ENCODE measurements around the gene DSN1.

The DSN1 gene

GRCh38 chr20:36795691-36796090, 22.1 kb upstream of the DSN1 start:
- DNase-seq (ENCODE audit: low read depth in 2 of 2) = no peak

- DNase-seq (ENCODE audit: low read depth in 2 of 2) = no peak
Measured at GRCh38 chr20:36794116-36794474, 20.5 kb upstream of the DSN1 start.

DNA sequence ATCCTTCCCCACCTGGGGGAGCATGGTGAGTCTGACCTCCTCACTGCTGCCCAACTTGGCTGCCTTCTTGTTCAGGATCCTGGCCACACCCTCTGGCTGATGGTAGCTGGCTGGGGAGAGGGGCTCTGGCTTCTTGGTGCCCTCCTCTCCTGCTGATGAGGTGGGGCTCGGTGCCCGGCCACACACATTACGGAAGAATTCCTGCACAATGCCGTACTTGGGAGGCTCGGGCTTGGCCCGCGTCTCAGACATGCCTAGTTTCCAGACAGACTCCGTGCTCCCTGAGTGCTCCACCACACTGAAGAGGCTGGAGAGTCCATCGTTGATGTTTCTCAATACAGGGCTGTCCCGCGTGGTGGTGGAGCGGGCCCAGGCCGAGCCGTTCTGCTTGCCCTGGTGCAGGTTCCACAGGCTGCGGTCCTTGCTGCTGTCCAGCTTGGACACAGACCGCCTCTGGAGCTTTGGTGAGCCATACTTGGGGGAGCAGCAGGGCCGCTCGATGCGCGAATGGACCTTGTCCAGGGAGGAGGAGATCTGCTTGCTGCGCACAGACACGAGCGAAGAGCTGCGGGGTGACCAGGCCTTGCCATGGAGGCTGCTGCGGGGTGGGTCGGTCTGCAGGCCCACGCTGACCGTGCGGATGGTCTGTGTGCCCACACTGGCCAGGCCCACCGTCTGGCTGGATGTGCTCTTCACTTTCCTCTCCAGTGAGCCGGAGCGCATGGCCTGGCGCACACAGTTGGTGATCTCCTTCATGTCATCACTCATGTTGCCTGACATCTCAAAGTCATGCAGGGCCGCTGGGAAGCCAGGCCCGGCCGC, 19.9 kb upstream of the DSN1 start:
- no peak for DNase-seq (ENCODE audit: low read depth in 2 of 2)

DNA sequence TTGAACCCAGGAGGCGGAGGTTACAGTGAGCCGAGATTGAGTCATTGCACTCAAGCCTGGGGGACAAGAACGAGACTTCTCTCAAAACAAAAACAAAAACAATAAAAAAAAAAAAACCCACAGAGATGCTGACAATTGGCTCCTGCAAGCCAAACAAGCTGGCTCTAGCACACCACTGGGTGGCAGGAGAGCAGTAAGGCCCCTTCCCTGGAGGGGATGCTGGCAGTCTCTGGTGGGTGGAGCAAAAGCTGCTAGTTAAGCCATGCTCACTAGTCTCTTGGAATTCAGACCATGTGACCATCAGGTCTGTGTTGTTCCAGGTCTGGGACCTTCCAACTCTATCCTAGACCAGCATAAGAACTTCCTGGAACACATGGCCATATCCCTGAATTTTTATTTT, 18.9 kb upstream of the DSN1 start:
- DNase-seq (ENCODE audit: low read depth in 2 of 2) = no peak

GRCh38 chr20:36791862-36792261, 18.3 kb upstream of the DSN1 start:
- no peak for DNase-seq (ENCODE audit: low read depth in 2 of 2)

GRCh38 chr20:36786663-36787062, 13.1 kb upstream of the DSN1 start:
- DNase-seq (ENCODE audit: low read depth in 2 of 2) = no peak

DNA sequence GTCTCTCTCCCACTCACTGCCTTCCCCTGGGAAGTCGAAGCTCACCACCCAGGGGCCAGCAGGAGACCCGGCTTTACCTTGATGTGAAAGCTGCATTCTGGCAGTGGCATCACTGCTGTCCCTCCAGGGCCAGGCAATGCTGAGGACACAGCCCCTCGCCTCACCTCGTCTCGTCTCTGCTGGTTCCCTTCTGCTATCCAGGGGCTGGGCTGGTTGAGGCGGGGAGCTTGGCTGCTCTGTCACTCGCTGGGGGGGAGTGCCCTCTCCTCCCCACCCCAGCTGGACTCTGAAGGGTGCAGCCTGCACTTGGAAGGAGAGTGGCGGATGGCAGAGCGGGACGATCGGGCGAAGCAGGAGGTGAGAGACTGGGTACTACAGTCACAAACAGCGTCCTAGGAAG, 12.7 kb upstream of the DSN1 start:
- no peak for DNase-seq (ENCODE audit: low read depth in 2 of 2)

DNA sequence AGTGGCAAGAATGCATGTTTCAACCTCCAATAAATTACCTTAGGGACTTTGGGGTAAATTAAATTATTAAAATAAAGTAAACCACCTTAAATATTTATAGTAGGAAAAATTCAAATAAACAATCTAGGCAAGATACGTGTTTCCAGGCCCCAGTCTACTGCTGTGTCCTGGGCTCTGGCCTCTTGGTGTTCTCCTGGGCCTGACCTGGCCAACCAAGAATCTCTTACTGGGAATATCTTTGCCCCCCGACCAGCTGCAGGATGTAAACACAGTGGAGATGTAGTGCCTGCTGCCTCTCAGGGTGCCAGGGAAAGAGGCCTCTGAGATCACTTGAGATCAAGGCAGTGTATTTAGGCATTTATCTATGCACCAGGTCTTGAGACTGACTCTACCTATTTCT, 11.7 kb upstream of the DSN1 start:
- DNase-seq (ENCODE audit: low read depth in 2 of 2) = no peak

DNA sequence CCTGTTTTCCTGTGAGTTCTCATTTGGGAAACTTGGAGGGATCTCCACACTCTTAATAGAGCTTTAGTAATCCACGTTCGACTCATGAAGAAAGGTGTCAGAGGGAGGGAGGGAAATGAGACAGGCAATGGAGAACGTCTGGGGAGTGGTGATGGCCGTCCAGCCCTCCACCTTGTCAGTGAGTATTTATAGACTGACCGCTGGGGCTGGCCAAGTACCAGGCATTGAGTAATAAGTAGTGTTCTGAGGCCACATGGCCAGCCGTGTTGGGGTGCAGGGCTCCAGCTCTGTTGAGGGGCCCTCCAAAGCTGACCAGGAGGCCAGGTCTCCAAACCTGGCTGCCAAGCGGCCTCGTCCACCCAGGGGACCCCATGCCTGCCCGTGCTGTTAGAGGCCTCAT, 11.3 kb upstream of the DSN1 start:
- DNase-seq (ENCODE audit: low read depth in 2 of 2) = no peak

- no peak for DNase-seq (ENCODE audit: low read depth in 2 of 2)
Measured at GRCh38 chr20:36784116-36784515, 10.6 kb upstream of the DSN1 start.

DNA sequence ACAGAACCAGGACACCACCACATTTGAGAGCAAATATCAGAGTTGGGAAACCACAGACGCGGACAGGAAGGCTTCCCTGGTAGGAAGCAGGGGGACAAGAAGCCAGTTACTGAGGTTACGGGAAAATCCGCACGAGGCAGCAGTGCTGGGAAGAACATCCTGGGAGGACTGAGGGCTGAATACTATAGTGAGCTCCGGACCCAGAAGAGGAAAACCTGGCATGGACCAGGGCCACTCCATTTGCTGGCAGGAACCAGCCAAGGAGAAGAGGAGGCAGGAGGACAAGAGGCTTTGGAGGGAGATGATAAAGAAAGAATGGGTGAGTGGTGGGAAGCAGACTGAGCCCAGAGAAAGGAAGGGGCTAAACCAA, 6.1 kb upstream of the DSN1 start:
- DNase-seq (ENCODE audit: low read depth in 2 of 2) = no peak

GRCh38 chr20:36778831-36779655, 5.5 kb upstream of the DSN1 start:
- DNase-seq (ENCODE audit: low read depth in 2 of 2) = no peak

GRCh38 chr20:36777576-36777975, 4.0 kb upstream of the DSN1 start:
- DNase-seq (ENCODE audit: low read depth in 2 of 2) = no peak

- DNase-seq (ENCODE audit: low read depth in 2 of 2) = no peak
Measured at GRCh38 chr20:36777167-36777566, 3.6 kb upstream of the DSN1 start.

- DNase-seq (ENCODE audit: low read depth in 2 of 2) = no peak
Measured at GRCh38 chr20:36775826-36776225, 2.3 kb upstream of the DSN1 start.

DNA sequence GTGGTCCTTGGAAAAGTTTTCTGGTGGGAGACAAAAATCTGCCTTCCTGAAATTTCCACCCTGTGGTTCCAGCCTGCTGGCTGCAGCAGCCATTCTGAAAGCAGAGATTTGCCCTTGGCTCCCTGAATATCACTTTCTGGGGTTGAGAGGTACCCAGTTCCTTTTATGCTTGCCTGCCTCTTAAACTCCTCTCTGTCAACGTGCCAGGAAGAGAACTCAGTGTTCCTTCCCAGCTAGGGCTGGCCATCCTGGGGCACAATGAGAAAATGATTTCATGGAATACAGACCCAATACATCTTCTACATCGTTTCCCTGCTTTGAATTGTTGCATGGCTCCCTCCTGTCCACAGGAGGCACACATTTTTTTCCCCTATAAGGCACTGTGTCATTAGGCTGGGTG, 1.6 kb upstream of the DSN1 start:
- no peak for DNase-seq (ENCODE audit: low read depth in 2 of 2)

DNA sequence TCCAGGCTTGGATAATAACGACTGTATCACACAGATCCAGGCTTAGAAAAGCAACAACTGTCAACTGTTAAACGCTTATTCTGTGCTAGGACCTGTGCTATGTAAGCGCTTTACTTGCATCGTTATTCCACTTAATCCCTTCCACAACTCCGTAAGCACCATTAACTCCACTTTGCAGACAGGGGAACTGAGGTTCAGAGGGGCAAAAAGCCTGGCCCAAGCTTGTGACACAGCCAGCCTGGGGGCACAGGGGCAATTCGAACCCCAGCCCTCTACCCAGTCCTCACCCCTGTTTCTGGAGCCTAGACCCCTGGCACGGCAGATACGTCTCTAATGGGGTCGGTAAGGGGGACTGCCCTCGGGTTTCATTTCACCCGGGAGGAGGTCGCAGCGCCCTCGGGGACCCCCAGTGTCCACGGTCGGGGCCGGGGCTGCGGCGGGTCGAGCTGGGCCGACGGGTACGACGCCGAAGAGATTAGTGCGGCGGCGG, 411 bp downstream of the DSN1 start:
- no peak for DNase-seq (ENCODE audit: low read depth in 2 of 2)

GRCh38 chr20:36770680-36771079, 2.9 kb downstream of the DSN1 start:
- DNase-seq (ENCODE audit: low read depth in 2 of 2) = no peak

- DNase-seq (ENCODE audit: low read depth in 2 of 2) = no peak
Measured at GRCh38 chr20:36768768-36769430, 4.7 kb downstream of the DSN1 start.

DNA sequence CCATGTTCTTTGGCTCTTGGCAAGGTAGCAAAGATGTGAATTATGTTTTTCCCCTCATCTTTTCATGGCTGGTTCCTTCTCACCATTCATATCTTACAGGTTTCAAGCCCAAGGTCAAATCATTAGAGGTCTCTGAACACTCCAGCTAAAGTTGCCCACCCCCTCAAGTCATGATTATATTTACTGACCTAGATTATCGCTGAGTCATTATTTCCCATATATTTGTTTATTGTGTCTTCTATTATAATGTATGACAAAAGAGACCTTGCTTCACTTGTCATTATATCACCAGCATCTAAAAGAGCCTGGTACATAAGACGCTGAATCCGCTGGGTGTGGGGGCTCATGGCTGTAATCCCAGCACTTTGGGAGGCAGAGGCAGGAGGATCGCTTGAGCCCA, 12.4 kb downstream of the DSN1 start:
- DNase-seq (ENCODE audit: low read depth in 2 of 2) = no peak

DNA sequence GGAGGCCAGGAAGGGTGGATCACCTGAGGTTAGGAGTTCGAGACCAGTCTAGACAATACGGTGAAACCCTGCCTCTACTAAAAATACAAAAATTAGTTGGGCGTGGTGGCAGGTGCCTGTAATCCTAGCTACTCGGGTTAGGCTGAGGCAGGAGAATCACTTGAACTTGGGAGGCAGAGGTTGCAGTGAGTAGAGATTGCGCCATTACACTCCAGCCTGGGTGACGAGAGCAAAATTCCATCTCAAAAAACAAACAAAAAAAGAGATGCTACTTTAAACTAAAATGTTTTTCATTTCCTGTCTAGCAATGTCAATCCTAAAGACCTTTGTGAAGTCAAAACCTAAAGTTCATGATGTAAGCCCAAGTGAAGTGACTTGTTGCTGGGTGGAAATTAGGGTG, 12.9 kb downstream of the DSN1 start:
- DNase-seq (ENCODE audit: low read depth in 2 of 2) = no peak

GRCh38 chr20:36758276-36758675, 15.3 kb downstream of the DSN1 start:
- DNase-seq (ENCODE audit: low read depth in 2 of 2) = no peak

- DNase-seq (ENCODE audit: low read depth in 2 of 2) = no peak
Measured at GRCh38 chr20:36756496-36756895, 17.1 kb downstream of the DSN1 start.

All from stimulated activated CD4-positive, alpha-beta T cell treated with anti-CD3 and anti-CD28 coated beads, Interleukin-1b, Interleukin-23, amount 100 ng/mL, for 1 hour (primary cell).